ENCODE measurements around the gene XKRX.

The XKRX gene

DNA sequence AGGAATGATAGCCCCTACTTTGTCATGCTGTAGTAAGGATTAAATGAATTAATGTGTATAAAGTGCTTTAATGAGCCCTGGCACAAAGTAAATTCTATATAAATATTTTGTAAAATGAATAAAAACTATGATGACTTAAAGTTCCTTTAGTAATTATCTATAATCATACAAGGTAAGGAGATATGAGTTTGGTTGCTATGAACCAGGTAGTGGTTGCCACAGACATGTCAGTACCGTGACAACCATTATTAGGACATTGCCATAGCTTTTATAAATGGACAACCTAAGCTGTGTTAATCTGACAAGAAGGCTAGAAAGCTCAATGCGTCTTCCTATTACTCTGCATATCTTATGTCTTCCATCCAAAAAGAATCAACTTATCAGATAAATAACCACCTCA is 40.7 kb upstream of the XKRX start, which contains the start of gene ARL13A:
ARL13A (plus strand) TSS at position 301 of the 400 bp plus-strand sequence. CDS start 3,982 bp downstream, outside the sequence.
- Histone ChIP-seq H3K27ac (no peak within 1 kb of the TSS), H3K27me3 (no peaks in the 10 kb centered on the region), H3K4me3 (ENCODE audit: low read depth in 1 of 2, low read length in 1 of 2) (no peak within 1 kb of the TSS), H3K4me1 (ENCODE audit: control insufficient read depth in 1 of 2, insufficient read depth in 1 of 2, low read depth in 1 of 2, low read length in 1 of 2) (no peaks in the 10 kb centered on the region), H3K9me3 (no peaks in the 10 kb centered on the region), H3K36me3 (no peaks in the 10 kb centered on the region)
- TF ChIP-seq, protein P1, sequence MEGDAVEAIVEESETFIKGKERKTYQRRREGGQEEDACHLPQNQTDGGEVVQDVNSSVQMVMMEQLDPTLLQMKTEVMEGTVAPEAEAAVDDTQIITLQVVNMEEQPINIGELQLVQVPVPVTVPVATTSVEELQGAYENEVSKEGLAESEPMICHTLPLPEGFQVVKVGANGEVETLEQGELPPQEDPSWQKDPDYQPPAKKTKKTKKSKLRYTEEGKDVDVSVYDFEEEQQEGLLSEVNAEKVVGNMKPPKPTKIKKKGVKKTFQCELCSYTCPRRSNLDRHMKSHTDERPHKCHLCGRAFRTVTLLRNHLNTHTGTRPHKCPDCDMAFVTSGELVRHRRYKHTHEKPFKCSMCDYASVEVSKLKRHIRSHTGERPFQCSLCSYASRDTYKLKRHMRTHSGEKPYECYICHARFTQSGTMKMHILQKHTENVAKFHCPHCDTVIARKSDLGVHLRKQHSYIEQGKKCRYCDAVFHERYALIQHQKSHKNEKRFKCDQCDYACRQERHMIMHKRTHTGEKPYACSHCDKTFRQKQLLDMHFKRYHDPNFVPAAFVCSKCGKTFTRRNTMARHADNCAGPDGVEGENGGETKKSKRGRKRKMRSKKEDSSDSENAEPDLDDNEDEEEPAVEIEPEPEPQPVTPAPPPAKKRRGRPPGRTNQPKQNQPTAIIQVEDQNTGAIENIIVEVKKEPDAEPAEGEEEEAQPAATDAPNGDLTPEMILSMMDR (IDR thresholded peaks at IDR 0.05) = no peak

DNA sequence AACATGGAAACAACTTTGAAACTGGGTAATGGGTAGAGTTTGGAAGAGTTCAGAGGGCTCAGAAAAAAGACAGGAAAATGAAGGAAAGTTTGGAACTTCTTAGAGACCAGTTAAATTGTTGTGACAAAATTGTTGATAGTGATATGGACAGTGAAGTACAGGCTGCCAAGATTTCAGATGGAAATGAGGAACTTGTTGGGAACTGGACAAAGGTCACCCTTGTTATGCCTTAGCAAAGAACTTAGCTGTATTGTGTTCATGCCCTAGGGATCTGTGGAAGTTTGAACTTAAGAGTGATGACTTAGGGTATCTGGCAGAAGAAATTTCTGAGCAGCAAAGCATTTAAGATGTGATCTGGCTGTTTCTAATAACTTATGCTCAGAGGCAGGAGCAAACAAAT is 35.6 kb upstream of the XKRX start:
- no peak overlapping the region for H3K4me3 ChIP-seq (ENCODE audit: low read depth in 1 of 2, low read length in 1 of 2)
- H3K9me3 ChIP-seq = no peaks in the 10 kb centered on the region
- no peaks in the 10 kb centered on the region for H3K4me1 ChIP-seq (ENCODE audit: control insufficient read depth in 1 of 2, insufficient read depth in 1 of 2, low read depth in 1 of 2, low read length in 1 of 2)
- no peaks in the 10 kb centered on the region for H3K36me3 ChIP-seq
- TF ChIP-seq, protein P1 (IDR thresholded peaks at IDR 0.05) = no peak
- no peaks in the 10 kb centered on the region for H3K27me3 ChIP-seq
- no peak overlapping the region for H3K27ac ChIP-seq

DNA sequence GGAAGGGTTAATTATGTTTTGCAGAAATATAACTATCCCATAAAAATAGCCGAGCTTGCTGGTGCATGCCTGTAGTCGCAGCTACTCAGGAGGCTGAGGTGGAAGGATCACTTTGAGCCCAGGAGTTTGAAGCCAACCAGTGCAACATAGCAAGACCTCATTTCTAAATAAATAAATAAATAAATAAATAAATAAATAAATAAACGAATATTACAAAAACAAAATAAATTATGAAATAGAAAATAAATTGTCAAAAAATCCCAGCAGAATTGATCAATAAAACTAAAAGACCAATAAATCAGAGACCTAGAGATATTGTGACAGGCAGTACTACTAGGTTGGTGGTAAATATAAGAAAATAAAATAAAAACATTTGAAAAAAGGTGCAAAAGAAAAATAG is 34.1 kb upstream of the XKRX start:
- H3K36me3 ChIP-seq = no peaks in the 10 kb centered on the region
- H3K4me3 ChIP-seq (ENCODE audit: low read depth in 1 of 2, low read length in 1 of 2) = no peak overlapping the region
- H3K27me3 ChIP-seq = no peaks in the 10 kb centered on the region
- H3K4me1 ChIP-seq (ENCODE audit: control insufficient read depth in 1 of 2, insufficient read depth in 1 of 2, low read depth in 1 of 2, low read length in 1 of 2) = no peaks in the 10 kb centered on the region
- TF ChIP-seq, protein P1 (IDR thresholded peaks at IDR 0.05) = no peak
- H3K27ac ChIP-seq = no peak overlapping the region
- H3K9me3 ChIP-seq = no peaks in the 10 kb centered on the region

DNA sequence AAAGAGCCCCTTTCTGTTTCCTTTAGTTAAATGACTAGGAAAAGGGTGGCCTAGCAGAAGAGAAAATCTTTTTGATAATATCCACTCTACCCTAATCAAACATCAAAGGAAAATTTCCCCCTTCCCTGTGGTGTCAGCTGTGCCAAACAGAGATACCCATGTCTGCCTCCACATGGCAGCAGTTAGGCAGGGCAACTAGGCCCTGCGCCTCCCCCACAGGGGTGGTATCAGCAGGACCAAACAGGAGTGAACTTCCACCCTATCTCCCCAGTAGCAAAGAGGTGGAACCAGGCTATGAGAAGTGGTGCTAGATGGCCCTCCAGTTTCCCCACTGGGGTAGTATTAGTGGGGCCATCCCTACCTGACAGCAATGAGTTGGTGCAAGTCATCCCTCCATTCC is 19.8 kb upstream of the XKRX start:
- Histone ChIP-seq H3K4me1 (ENCODE audit: control insufficient read depth in 1 of 2, insufficient read depth in 1 of 2, low read depth in 1 of 2, low read length in 1 of 2) (no peaks in the 10 kb centered on the region), H3K4me3 (ENCODE audit: low read depth in 1 of 2, low read length in 1 of 2) (no peak overlapping the region), H3K36me3 (no peaks in the 10 kb centered on the region), H3K9me3 (no peaks in the 10 kb centered on the region), H3K27ac (no peak overlapping the region), H3K27me3 (no peaks in the 10 kb centered on the region)
- TF ChIP-seq, protein P1 (IDR thresholded peaks at IDR 0.05) = no peak

DNA sequence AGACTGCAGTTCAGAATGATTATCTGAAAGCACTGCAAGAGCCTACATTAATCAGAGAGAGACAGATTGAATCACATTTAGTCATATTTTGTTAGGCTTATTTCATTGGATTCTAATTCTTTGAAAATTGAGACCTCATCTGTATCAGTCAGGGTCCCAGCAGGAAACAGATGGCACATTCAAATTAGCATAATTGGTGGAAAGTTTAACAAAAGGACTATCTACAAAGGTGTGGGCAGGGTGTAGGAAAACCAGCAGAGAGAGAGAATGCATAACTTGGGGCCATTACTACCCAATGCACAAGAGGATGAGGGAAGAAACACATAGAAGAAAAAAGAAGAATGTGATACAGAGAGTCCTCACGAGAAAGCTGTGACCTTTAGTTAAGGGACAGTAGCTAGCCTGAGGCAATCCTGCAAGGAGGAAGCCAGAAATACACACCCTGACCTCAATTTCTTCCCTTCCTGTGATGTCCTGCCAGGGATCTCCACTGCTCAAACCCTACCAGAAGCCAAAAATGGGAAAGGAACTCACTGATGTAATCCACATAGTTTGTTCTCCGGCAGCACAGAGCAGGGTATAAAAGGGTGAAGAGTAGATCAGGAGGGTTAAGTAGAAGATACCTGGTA is 17.7 kb upstream of the XKRX start:
- Histone ChIP-seq H3K36me3 (no peaks in the 10 kb centered on the region), H3K27ac (no peak overlapping the region)
- TF ChIP-seq, protein P1 (IDR thresholded peaks at IDR 0.05) = no peak

More for the DNA sequence above, 17.7 kb upstream of the XKRX start:
- H3K27me3 ChIP-seq = no peaks in the 10 kb centered on the region
- no peaks in the 10 kb centered on the region for H3K4me1 ChIP-seq (ENCODE audit: control insufficient read depth in 1 of 2, insufficient read depth in 1 of 2, low read depth in 1 of 2, low read length in 1 of 2)
- no peak overlapping the region for H3K4me3 ChIP-seq (ENCODE audit: low read depth in 1 of 2, low read length in 1 of 2)
- H3K9me3 ChIP-seq = no peaks in the 10 kb centered on the region

Data from neutrophil (primary cell).